RWPE2 (cell line): ENCODE data around the gene PCBP3.
"Not testable (repeated sequence)": the region's sequence is repeated elsewhere in the genome, so short reads cannot be mapped to it uniquely, and the experiment has no call there.

Experiments
- ATAC-seq: fragments of 200-7000 bp; cut with Tn5 transposase; 3 replicates; pipeline ENCODE4 v1.9.1; 2021; ENCODE audit warnings: low read depth
- DNase-seq: peaks from one replicate; pipeline ENCODE4 v3.0.0-alpha.2; 2020; ENCODE audit warnings: low spot score
- H3K27ac ChIP-seq: fragments of 450-650 bp; 2 replicates; pipeline ENCODE4 v1.5.1; 2017; ENCODE audit warnings: mild to moderate bottlenecking; ENCODE audit not compliant: poor library complexity, severe bottlenecking
- H3K27me3 ChIP-seq: fragments of 250-450 bp; sonication (Bioruptor Pico); 2 replicates; pipeline ENCODE4 v1.5.1; 2021; ENCODE audit warnings: mild to moderate bottlenecking, moderate library complexity; ENCODE audit not compliant: insufficient read depth, poor library complexity, severe bottlenecking
- H3K36me3 ChIP-seq: fragments of 250-450 bp; sonication (Bioruptor Pico); 2 replicates; pipeline ENCODE4 v1.5.1; 2020; ENCODE audit warnings: low read depth, mild to moderate bottlenecking, moderate library complexity
- H3K4me1 ChIP-seq: fragments of 250-450 bp; sonication (Bioruptor Pico); 2 replicates; pipeline ENCODE4 v1.5.1; 2021; ENCODE audit warnings: mild to moderate bottlenecking, moderate library complexity; ENCODE audit not compliant: insufficient read depth, poor library complexity, severe bottlenecking
- H3K4me3 ChIP-seq: fragments of 250-450 bp; sonication (Bioruptor Pico); 2 replicates; pipeline ENCODE4 v1.5.1; 2021; ENCODE audit warnings: mild to moderate bottlenecking, moderate library complexity; ENCODE audit not compliant: severe bottlenecking
- H3K9me3 ChIP-seq: fragments of 250-450 bp; sonication (Bioruptor Pico); 2 replicates; pipeline ENCODE4 v1.5.1; 2021; ENCODE audit warnings: mild to moderate bottlenecking, moderate library complexity; ENCODE audit not compliant: severe bottlenecking
- CTCF ChIP-seq: fragments of 450-650 bp; IDR thresholded peaks from one replicate; pipeline ENCODE4 v1.5.1; 2017; ENCODE audit warnings: mild to moderate bottlenecking, moderate library complexity; ENCODE audit not compliant: poor library complexity, severe bottlenecking

The PCBP3 gene

GRCh38 chr21:45954921-45955320 lies 311.4 kb downstream of the PCBP3 start:
- no peak overlapping the region for H3K4me3 ChIP-seq
- peaks cover 9% of the 10 kb centered on the region for H3K4me1 ChIP-seq
- H3K9me3 ChIP-seq, result no peaks in the 10 kb centered on the region
- no peak for TF ChIP-seq CTCF
- H3K27ac ChIP-seq, result no peak overlapping the region
- ATAC-seq (no peak), DNase-seq (no peak)
- H3K27me3 ChIP-seq, result peaks cover 13% of the 10 kb centered on the region
- no peaks in the 10 kb centered on the region for H3K36me3 ChIP-seq

- no peak overlapping the region for H3K4me3 ChIP-seq
- no peak for DNase-seq
- no peaks in the 10 kb centered on the region for H3K9me3 ChIP-seq
- no peak for ATAC-seq
- H3K27me3 ChIP-seq, result no peaks in the 10 kb centered on the region
- no peaks in the 10 kb centered on the region for H3K36me3 ChIP-seq
- H3K27ac ChIP-seq, result no peak overlapping the region
- no peaks in the 10 kb centered on the region for H3K4me1 ChIP-seq
- TF ChIP-seq CTCF, result no peak
Observed at GRCh38 chr21:45957551-45957950, 314.0 kb downstream of the PCBP3 start.

- DNase-seq, result no peak
- H3K4me3 ChIP-seq, result no peak overlapping the region
- no peaks in the 10 kb centered on the region for H3K27me3 ChIP-seq
- TF ChIP-seq CTCF, result no peak
- no peaks in the 10 kb centered on the region for H3K36me3 ChIP-seq
- H3K9me3 ChIP-seq, result no peaks in the 10 kb centered on the region
- H3K4me1 ChIP-seq, result no peaks in the 10 kb centered on the region
- no peak overlapping the region for H3K27ac ChIP-seq
- no peak for ATAC-seq
Observed at GRCh38 chr21:45957981-45958600, 314.6 kb downstream of the PCBP3 start.

GRCh38 chr21:45959182-45959581 lies 315.7 kb downstream of the PCBP3 start:
- no peak overlapping the region for H3K4me3 ChIP-seq
- H3K9me3 ChIP-seq, result no peaks in the 10 kb centered on the region
- H3K27ac ChIP-seq, result no peak overlapping the region
- H3K4me1 ChIP-seq, result no peaks in the 10 kb centered on the region
- TF ChIP-seq CTCF, result no peak
- H3K36me3 ChIP-seq, result no peaks in the 10 kb centered on the region
- DNase-seq (no peak), ATAC-seq (no peak)
- H3K27me3 ChIP-seq, result no peaks in the 10 kb centered on the region

GRCh38 chr21:45959779-45960390 lies 316.4 kb downstream of the PCBP3 start:
- Histone ChIP-seq H3K4me3 (no peak overlapping the region), H3K4me1 (no peaks in the 10 kb centered on the region), H3K9me3 (peaks cover 2% of the 10 kb centered on the region), H3K27me3 (no peaks in the 10 kb centered on the region), H3K27ac (no peak overlapping the region), H3K36me3 (no peaks in the 10 kb centered on the region)
- TF ChIP-seq CTCF, result no peak
- DNase-seq, result no peak
- ATAC-seq, result no peak

- not testable (repeated sequence) for H3K4me1 ChIP-seq, H3K9me3 ChIP-seq, H3K27ac ChIP-seq, H3K36me3 ChIP-seq, H3K27me3 ChIP-seq, H3K4me3 ChIP-seq, ATAC-seq, DNase-seq
Observed at GRCh38 chr21:45961408-45961807, 317.9 kb downstream of the PCBP3 start.
